NCI-H2227 treated with DMSO at 0.1 percent for 48 hours (cell line): ENCODE measurements around the gene VDR.

Experiments used
- DNase-seq: peaks from one replicate; lab custom pipeline; 2025; lab: John Stamatoyannopoulos, UW

VDR gene

DNA sequence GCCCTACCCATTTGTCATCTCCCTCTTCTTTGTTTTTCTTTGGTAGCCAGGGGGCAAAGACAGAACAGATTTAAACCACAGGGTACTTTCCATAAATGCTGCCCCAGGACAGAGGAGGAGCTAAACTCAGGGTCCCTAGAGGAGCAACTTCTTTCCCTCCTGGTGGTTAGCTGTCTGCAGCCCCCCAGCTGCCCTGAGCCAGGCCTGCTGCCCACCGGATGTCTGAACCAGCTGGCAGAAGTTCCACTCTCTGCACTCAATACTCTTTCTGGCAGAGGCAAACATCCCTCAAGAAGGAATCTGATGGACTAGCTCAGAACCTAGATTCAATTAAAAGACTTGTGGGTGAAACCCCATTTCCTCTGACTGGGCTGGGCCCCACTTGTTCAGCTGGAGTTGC is 10.7 kb downstream of the VDR start:
- no peak for DNase-seq

DNA sequence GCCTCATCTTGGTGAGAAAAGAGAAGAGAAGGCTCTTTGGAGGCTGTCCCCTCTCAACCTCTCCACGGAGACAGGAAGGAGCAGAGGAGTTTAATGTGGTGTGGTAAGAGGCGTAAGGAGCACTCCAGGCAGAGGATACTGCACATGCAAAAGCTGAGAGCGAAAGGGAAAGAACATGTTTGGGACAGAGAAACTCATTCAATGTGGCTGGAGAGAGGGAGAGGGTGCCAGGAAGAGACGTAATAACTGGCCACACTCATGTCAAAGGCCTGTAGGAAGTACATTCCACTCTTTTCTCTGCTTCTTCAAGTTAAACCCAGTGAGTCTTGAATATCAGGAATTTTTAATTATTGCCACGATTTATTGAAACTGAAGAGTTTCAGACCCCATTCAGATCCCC is 12.0 kb downstream of the VDR start:
- DNase-seq = no peak

GRCh38 chr12:47891356-47891755 is 13.4 kb downstream of the VDR start:
- DNase-seq = no peak

GRCh38 chr12:47889040-47889439 is 15.8 kb downstream of the VDR start:
- DNase-seq = no peak

DNA sequence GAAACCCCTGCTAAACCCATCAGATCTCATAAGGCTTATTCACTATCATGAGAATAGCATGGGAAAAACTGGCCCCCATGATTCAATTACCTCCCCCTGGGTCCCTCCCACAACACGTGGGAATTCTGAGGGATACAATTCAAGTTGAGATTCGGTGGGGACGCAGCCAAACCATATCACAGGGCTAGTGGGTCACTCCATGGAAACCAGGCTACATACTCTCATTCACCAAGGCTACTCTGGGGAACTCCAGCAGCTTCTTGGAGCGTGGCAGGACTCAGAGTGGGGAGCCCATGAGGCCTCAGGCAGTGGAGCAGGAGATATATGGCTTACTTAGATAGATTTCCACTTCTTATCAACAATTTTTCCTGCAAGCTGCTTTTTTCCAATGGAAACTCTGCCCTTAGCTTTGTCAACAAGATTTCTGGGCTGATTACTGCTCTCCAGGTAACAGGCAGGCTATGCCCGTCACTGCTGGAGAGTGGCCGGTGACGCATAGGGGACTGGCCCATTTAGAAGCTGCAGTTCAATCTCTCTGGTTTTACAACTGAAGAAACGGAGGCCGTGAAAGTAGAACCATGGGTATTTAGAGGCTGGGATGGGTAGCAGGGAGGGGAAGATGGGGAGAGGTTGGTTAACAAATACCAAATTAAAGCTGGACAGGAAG is 16.5 kb downstream of the VDR start:
- no peak for DNase-seq

DNA sequence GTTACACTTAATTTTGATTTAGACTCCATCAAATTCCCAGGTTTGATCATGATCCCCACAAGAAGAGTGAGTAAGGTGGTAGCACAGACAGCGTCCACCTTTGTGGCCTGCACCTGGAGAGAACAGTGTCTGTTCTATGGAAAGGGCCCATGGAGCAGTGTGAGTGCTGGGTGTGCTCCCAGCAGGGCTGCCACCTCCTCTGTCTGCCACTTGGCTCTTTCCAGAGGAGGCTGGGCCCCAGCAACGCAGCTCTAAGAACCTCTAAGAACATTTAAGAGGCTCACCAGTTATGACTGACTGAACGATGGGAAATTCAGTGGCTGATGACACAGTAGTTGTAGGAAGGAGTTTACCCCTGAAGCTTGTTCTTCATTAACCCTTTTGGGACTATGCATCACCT is 17.3 kb downstream of the VDR start:
- no peak for DNase-seq

DNA sequence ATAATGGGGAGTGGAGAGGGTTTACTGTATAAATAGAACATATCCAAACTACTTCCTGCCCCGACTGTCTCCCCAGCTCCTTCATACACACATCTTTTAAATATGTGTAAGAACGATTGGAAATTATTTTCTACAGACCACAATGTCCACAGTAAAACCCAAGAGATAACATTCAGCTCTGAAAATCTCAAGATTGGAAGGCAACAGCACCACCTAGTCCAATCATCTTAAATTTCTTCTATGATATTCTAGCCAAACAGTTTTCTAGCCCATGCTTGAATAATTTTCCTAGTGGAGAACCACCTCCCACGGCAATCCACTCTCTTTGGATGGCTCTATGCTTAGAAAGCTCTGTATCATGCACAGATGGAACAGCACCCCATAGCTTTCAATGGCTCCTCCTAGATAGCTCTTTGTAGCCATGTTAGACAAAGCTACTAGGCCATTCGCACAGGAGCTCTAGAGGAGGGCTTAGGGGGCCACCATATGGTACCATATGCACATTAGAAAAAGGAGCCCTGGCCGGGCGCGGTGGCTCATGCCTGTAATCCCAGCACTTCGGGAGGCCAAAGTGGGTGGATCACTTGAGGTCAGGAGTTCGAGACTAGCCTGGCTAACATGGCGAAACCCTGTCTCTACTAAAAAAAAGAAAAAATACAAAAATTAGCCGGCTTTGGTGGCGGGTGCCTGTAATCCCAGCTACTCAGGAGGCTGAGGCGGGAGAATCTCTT is 18.1 kb downstream of the VDR start:
- no peak for DNase-seq

- no peak for DNase-seq
These were observed 19.2 kb downstream of the VDR start for GRCh38 chr12:47885566-47885965.

DNA sequence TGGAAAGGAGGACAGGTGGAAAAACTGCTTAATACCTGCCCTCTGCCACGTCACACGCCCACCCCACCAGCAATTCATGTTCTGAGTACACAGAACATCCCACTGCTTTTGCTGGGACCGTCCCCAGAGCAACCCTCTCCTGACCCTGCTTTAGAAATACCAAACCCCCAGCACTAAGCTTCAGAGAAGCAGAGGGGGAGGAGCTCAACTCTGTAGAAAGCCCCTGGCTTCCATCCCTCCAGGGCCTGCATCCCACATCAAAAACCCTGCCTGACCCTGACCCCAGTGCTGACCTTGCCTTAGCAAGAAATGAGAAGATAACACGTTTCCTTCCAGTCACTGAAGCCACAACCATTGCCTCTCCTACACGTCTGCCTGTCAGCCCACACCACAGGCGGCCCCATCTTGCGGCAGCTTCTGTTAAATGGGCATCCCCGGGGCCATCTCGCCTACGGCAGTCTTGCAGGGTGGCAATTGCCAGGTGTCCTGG is 19.7 kb downstream of the VDR start:
- DNase-seq = no peak

DNA sequence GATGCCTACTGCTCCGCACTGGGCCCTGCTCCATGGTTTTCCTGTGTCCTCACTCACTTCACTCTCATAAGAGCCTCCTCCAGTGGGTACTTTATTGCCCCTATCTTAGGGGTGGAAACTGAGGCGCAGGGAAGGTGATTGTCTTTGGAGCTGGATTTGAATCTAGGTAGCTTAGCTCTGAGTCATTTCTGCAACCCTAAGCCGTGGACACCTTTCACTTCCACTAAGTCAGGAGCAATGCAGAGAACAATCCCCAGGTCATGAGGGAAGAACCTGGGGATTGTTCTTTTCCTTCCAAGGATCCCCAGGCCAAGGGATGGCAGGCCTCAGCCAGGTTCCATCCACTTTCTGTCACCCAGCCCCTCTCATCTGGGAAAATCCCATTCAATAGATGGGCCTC is 20.3 kb downstream of the VDR start:
- DNase-seq = no peak

- no peak for DNase-seq
These were observed 21.1 kb downstream of the VDR start for GRCh38 chr12:47883663-47884195.

DNA sequence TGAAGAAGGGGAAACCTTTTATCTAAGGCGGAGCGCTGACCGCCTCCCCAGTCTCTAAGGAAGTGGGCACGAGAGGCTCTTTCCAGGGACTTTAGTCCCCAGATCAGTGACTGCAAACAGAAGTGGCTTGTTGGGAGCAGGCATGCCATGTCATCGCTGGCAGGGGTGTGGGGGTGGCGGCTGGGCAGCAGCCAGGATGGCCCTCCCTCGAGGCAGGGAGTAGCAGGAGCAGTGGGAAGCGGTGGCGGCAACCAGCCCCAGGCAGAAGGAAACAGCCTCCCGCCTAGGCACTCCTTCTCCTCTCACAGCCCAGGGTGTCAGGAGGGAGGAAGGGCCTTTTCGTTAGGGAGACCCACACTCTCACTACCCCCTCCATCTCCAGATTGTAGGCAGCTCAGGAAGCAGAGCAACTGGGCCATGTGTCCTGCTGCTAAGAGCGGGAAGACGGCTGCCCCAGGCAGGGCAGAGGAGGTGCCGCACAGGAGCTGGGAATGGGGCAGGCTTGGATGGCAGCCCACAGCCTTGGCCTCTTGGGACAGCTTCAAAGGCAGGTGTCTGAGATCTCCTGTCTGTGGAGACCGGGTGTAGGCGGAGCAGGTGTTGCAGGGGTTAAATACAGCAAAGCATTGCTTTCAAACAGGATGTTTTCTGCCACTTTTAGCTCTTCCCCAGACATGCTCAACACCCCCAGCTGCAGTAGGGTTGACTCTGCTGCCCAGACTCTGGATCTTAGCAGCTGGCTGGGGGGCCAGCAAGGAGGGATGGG is 21.8 kb downstream of the VDR start:
- no peak for DNase-seq

DNA sequence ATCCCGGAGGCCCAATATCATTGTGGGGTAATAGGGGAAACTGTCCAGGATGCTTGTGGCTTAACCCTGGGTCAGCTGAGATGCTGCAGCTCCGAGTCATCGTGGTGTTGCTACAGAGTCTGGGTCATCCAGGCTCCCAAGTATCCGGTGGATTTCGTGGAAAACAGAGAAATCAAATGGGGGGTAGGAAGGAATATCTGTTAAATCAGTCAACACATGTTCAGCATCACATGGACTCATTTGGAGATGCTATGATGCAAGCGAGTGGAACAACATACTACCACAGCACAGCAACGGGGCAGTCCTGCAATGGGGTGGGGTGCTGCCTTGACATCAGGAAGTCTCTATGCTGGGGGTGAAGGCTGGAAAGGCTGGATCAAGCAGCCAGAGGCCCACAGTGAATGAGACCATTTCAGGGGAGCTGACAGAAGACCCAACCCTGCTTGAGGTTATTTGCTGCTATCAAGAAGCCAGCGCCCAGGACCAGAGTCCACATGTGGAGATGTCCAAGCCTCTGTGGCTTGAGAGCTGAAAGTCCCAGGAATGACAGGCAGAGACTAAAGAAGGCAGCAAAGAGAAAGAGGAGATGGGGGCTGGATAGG is 22.9 kb downstream of the VDR start:
- no peak for DNase-seq

DNA sequence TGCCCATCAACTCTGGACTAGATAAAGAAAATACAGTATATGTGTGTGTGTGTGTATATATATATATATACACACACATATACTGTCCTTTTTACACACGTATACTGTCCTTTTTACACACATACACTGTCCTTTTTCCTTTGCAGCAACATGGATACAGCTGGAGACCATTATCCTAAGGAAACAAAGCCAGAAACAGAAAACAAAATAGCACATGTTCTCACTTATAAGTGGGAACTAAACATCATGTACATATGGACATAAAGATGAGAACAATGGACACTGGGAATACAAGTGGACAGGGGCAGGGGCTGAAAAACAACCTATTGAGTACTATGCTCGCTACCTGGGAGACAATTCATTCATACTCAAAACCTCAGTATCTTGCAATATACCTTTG is 23.7 kb downstream of the VDR start:
- DNase-seq = no peak

GRCh38 chr12:47878918-47879481 is 25.8 kb downstream of the VDR start:
- no peak for DNase-seq

DNA sequence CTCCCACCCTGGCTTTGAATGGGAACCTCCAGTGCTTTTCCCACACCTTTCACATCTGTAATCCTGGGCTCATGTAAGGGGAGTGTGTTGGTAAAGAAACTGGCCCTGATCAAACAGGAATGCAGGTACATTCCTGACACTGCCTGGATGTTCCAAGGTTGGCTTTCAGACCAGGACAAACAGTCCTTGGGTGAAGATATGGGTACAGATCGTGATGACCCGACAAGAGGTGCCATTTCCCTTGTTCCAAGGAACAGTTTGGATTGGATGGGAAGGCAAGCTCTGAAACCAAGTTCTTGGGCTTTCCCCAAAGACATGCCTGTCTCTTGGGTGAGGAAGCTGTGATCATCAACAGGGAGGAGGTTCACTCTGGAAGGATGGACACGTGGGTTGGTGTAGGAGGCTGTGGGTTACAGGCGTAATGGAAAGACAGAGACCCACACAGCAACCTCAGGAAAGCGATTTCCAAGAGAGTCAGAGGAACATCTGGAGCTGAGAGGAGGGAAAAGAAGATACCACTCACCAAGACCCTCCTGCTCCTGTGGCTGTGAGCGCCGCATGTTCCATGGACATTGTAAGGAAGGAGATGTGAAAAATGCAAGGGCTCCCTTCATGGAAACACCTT is 26.4 kb downstream of the VDR start:
- no peak for DNase-seq

DNA sequence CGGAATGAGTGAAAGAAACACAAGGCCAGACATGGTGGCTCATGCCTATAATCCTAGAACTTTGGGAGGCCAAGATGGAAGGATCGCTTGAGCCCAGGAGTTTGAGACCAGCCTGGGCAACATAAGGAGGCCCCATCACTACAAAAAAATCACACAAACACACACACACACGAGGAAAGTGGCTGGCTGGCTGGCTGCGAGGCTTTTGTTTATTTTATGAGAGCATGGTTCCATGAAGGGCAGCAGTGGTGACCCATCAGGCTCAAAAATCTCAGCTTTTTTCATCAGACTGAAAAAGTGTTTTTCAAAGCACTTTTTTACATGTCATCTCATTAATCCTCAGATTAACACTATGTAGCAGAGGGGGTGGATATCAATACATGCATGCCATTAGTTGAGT is 27.7 kb downstream of the VDR start:
- no peak for DNase-seq

DNA sequence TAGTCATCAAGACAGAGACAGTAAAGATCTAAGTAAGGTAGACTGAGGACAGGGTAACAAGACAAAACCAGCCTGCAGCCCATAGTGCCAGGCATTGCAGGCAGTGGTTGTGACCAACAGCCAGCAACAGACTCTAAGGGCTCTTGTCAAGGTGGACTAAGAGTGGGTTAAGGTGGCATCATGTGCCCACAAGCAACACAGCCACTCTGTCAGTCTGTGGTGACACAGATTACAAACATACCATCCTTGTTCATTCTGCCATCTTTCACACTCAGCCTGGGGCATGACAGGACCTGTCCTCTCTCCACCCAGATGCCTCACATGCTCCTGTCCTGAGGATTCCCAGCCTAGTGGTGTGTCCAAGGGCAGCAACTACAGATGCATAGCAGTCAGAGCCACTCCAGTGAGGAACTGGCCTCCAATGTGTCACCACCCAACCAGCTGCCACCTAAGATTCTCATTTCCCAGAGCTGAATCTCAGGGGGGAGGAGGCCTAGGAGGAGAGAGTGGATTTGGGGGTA is 28.3 kb downstream of the VDR start:
- no peak for DNase-seq

DNA sequence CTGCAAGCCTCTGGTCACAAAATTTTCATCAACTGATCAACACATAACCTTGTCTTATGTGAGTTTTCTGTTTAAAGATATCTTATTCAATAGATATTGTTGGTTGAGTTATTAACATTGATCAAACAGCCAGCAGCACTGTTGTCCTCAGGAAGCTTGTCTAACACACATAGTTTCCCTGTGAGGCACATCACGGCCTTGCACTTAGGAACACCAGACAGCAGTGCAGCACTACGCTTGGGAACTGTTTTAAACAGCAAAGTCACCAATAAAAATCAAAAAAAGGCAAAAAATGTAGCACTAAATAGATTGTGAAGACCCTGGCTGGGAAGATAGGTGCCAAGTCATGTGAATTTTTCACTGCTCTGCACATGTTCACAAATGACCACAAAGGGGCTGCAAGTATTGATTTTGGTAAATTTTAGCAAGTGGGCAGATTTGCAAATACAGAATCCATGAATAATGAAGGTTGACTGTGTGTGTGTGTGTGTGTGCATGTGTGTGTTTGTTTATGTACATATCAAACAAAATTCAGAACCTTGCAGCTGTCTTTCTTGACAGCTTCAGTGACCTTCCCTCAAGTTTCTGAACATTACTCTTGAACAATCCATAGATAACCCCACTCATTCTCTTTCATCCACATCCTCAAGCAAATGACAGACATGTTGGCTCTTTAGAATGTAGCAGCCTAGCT is 28.9 kb downstream of the VDR start:
- DNase-seq = no peak

DNA sequence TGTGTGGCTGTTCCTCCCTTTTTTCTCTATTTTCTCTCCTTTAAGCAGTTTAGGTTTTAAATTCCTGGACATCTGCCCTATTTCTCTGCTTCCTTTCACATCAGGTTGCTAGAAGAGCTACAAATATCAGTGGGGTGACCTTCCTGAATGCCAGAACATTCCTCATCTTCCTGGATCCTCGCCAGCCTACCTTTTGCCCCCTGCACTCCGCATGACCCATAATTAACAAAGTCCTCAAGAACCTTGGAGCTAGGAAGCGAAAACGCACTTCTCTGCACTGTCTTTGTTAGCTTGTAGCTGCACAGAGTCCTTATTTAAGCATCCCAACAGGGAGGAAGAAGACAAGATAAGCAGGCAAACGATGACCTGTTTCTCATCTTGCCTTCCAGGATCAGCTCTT is 30.5 kb downstream of the VDR start:
- DNase-seq = no peak
